H54 (cell line): ENCODE results near the gene SLC6A8.
"Not testable (repeated sequence)": the region's sequence is repeated elsewhere in the genome, so short reads cannot be mapped to it uniquely, and the experiment has no call there.

Source experiments
- DNase-seq: peaks from one replicate; pipeline ENCODE4 v3.0.0; 2011; ENCODE audit warnings: low spot score, mixed read lengths; ENCODE audit not compliant: insufficient read length
- FAIRE-seq: peaks from 3 replicates; lab custom pipeline; 2011; peaks lifted over from hg19 to GRCh38; lab: Jason Lieb, UNC
- POLR2A ChIP-seq: IDR thresholded peaks from 2 replicates; pipeline ENCODE4 v1.6.1; 2011; ENCODE audit warnings: low read depth, mild to moderate bottlenecking, low read length

The SLC6A8 gene

GRCh38 chrX:153728951-153729631, 41.4 kb downstream of the SLC6A8 start:
- DNase-seq (no peak), FAIRE-seq (no peak)
- TF ChIP-seq POLR2A, result no peak

GRCh38 chrX:153730115-153730514, 42.4 kb downstream of the SLC6A8 start:
- not testable (repeated sequence) for FAIRE-seq, DNase-seq

DNA sequence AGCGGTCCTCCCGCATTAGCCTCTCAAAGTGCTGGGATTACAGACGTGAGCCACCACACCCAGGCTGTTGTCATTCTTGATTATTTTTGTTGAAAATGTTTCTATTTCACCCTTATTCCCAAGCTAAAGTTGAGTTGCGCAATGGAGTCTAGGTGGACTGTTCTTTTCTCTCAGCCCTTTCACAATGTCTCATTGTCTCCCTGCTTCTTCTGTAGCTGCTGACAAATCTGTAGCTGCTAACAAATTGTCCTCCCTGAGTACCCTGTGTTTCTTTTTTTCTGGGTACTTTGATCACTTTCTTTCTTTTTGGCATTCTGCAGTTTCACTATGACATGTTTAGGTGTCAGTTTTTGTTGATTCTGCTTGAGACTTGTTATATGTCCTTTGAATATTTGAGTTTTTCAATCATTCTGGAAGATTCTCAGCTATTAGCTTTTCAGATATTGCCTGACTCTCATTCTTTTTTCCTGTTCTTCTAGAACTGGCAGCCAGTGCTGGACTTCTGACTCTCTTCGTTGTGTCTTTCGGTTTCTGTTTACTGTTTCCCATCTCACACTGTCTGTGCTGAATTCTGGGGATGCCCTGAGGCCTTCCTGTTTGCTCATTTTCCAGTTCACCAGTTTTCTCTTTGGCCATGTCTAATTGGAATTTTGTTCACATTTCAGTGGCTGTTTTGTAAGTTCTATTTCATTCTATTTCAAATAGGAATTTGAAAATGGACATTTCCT, 43.6 kb downstream of the SLC6A8 start:
- no peak for DNase-seq
- no peak for TF ChIP-seq POLR2A
- FAIRE-seq, result no peak

GRCh38 chrX:153731845-153732215, 44.1 kb downstream of the SLC6A8 start:
- DNase-seq, result no peak
- no peak for TF ChIP-seq POLR2A
- FAIRE-seq, result no peak

DNA sequence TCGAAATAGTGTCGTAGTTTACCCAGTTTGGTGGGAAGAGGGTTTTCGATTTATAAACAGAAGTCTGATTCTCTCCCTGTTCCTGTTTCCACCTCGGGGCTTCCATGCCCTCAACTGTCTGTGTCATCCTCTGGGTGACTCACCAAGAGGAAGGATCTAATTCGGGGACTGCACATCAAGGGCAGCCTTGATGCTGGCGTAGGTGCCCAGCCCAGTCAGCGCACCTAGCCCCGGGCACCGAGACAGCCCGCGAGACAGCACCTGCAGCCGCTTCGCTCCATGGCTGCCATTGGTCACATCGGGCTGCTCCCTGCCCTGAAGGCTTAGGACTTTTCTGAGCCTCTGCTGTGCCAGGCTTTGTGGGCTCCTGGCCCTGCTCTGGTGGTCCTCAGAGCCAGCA, 44.7 kb downstream of the SLC6A8 start:
- no peak for FAIRE-seq
- peak; percentile 59 for DNase-seq
- no peak for TF ChIP-seq POLR2A

DNA sequence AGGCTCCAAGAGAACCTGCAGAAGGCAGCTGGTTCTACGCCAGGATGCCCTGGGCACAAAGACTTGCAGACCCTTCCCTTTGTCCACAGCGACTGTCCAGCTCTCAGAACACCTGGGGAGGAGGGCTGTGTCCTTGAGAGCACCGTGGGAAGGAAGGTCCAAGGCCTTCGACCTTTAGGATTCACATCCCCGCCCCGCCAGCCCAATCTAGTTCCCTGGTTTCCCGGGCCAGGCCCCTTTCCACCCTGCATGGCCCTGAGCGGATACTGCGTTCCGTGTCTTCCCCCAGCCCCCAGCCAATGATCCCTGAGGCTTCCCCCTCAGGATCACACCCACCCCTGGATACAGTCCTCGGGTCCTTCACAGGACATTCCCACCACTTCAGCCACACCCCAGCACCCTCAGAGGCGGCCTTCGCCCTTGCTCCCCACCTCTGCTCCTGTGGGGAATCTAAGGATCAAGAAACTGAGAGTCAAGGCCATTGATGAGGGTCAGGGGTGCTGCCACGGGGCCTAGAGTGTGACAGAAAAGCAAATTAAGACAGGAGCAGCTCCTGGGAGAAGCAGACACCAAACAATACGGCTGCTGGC, 46.0 kb downstream of the SLC6A8 start:
- FAIRE-seq, result no peak
- no peak for DNase-seq
- TF ChIP-seq POLR2A, result no peak

GRCh38 chrX:153734871-153735270, 47.1 kb downstream of the SLC6A8 start:
- no peak for TF ChIP-seq POLR2A
- DNase-seq (no peak), FAIRE-seq (no peak)

DNA sequence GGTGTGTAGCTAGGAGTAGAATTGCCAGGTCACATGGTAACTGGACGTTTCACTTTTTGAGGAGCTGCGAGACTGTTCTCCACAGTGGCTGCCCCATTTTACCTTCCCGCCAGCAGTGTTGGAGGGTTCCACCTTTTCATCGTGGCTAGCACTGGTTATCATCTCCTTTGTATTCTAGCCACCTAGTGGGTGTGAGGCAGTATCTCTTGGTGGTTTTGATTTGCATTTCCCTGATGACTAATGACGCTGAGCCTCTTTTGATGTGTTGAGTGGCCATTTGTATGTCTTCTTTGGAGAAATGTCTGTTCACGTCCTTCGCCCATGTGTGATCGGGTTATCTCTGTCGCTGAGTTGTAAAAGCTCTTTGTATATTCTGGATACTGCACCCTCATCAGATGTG, 47.5 kb downstream of the SLC6A8 start:
- DNase-seq (no peak), FAIRE-seq (no peak)
- TF ChIP-seq POLR2A, result no peak

DNA sequence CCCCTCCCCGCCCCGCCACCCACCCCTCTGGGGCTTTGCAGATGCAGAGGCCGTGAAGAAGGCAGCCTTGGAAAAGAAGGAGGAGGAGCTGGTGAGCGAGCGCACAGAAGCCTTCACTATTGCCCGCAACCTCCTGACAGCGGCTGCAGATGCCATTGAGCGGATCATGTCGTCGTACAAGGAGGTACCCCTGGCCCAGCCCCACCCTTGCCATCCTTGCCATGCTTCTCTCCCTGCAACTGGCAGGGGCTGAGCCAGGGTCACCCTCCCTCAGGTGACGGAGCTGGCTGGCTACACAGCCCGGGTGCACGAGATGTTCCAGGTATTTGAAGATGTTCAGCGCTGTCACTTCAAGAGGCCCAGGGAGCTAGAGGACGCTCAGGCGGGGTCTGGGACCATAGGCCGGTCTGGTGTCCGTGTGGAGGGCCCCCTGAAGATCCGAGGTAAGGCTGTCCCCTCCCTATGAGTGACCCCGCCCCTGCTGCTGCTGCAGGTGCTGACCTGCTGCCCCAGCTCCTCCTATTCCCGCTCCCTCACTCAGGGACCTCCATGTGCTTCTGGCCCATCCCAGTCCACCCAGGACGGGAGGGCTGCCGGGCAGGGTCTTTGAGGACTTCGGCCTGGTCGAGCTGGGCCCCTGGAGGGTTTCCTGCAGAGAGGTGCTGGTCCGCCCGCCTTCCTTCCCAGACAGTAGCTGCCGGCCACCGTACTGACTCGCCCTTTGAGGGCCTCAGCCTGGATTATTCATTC, 48.5 kb downstream of the SLC6A8 start:
- FAIRE-seq, result no peak

DNA sequence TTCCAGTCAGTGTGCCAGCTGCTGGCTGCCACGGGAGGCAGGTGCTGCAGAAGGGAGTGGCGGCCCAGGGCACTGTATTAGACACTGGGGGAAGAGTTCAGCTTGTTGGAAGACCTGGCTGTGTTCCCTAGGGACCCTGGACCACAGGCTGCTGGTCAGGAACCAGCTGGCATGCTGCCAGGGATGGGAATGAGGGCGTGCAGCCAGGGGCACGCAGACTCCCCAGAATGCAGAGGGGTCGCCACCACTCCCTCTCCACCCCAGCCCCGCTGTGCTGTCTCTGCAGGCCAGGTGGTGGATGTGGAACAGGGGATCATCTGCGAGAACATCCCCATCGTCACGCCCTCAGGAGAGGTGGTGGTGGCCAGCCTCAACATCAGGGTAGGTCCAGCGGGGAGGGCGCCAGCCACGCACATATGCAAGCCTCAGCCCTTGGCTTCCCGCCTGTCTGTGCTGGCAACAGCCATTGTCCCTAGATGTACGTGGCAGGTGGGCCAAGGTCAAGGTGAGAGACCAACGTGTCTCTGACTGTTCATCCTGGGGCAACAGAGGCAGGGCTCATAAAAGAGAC, 49.2 kb downstream of the SLC6A8 start:
- FAIRE-seq, result no peak
- TF ChIP-seq POLR2A, result no peak
- no peak for DNase-seq

More for the DNA sequence above, 48.5 kb downstream of the SLC6A8 start:
- TF ChIP-seq POLR2A, result no peak
- no peak for DNase-seq

DNA sequence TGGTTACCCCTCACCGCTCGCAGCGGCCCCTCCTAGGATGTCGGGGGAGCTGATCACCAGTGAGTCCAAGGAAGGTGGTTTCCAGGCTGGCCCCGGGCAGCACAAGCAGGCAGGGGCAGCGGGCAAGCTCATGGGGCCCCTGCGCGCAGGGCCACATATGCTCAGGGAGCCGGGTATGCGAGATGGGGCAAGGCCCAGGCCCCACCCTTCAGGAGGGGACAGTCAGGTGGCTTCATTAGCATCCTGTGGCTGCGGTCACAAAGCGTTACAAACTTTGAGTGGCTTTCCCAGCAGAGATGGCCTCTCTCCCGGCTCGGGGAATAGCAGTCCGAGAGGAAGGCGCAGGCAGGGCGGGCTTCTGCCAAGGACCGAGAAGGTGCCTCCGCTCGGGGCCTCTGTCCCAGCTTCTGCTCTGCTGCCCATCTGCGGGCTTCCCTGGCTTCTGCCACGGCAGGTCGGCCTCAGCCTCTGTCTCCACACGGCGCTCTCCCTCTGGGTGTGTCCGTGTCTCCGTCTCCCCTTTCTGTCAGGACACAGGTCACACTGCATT, 50.4 kb downstream of the SLC6A8 start:
- no peak for FAIRE-seq

GRCh38 chrX:153739754-153740486, 52.2 kb downstream of the SLC6A8 start:
- DNase-seq, result no peak
- no peak for FAIRE-seq
- TF ChIP-seq POLR2A, result no peak

More for the DNA sequence above, 50.4 kb downstream of the SLC6A8 start:
- TF ChIP-seq POLR2A, result no peak
- no peak for DNase-seq
